Activated CD4-positive, alpha-beta T cell treated with anti-CD3 and anti-CD28 coated beads for 4 hours (primary cell): ENCODE data around the gene RNF166.

Experiments
- DNase-seq, 2 donors: peaks; one replicate each; pipeline ENCODE4 v3.0.0-alpha.2; 2020

The RNF166 gene

GRCh38 chr16:88723507-88723887, 17.3 kb upstream of the RNF166 start:
- DNase-seq, result no peak

- no peak for DNase-seq
Observed at GRCh38 chr16:88722784-88723506, 16.7 kb upstream of the RNF166 start.

- DNase-seq, result no peak
Observed at GRCh38 chr16:88721815-88722755, 15.9 kb upstream of the RNF166 start.

- no peak for DNase-seq
Observed at GRCh38 chr16:88721236-88721635, 15.0 kb upstream of the RNF166 start.

- DNase-seq, result no peak
Observed at GRCh38 chr16:88720396-88720970, 14.3 kb upstream of the RNF166 start.

GRCh38 chr16:88719933-88720296, 13.7 kb upstream of the RNF166 start:
- DNase-seq, result no peak

- no peak for DNase-seq
Observed at GRCh38 chr16:88719267-88719932, 13.2 kb upstream of the RNF166 start.

- DNase-seq, result no peak
Observed at GRCh38 chr16:88718178-88718577, 12.0 kb upstream of the RNF166 start.

- DNase-seq, result no peak
Observed at GRCh38 chr16:88716601-88717001, 10.4 kb upstream of the RNF166 start.

GRCh38 chr16:88716201-88716600, 10.0 kb upstream of the RNF166 start:
- no peak for DNase-seq

GRCh38 chr16:88715312-88716190, 9.3 kb upstream of the RNF166 start:
- no peak for DNase-seq

GRCh38 chr16:88714420-88715302, 8.5 kb upstream of the RNF166 start:
- no peak for DNase-seq

GRCh38 chr16:88713568-88714419, 7.6 kb upstream of the RNF166 start:
- no peak for DNase-seq

- DNase-seq, result no peak
Observed at GRCh38 chr16:88713054-88713453, 6.8 kb upstream of the RNF166 start.

- no peak for DNase-seq
Observed at GRCh38 chr16:88712362-88712979, 6.3 kb upstream of the RNF166 start.

- DNase-seq, result no peak
Observed at GRCh38 chr16:88711750-88712340, 5.6 kb upstream of the RNF166 start.

- DNase-seq, result no peak
Observed at GRCh38 chr16:88710556-88710955, 4.3 kb upstream of the RNF166 start.

- DNase-seq, result no peak
Observed at GRCh38 chr16:88706965-88707826, 988 bp upstream of the RNF166 start.
